Vagina (tissue), 2 donors: Measurements from ENCODE around the gene WDR12. TPM values are rescaled to one million over a fixed set of nuclear protein-coding genes. Genes with fewer than 3 reads are reported as not detected.
"Not testable (repeated sequence)": the region's sequence is repeated elsewhere in the genome, so short reads cannot be mapped to it uniquely, and the experiment has no call there.

Source experiments
- DNase-seq, 2 donors: peaks; one replicate each; pipeline ENCODE4 v3.0.0-alpha.2; 2017; ENCODE audit errors: extremely low spot score in 2 of 2
- H3K27ac ChIP-seq: fragments of 200-600 bp; sonication (generic); one replicate; pipeline ENCODE4 v1.5.1; 2019
- H3K27me3 ChIP-seq: fragments of 200-600 bp; sonication (generic); one replicate; pipeline ENCODE4 v1.5.1; 2019
- H3K36me3 ChIP-seq, 2 donors: fragments of 200-600 bp; sonication (generic); one replicate each; pipeline ENCODE4 v1.5.1; 2017 to 2019
- H3K4me1 ChIP-seq: fragments of 200-600 bp; sonication (generic); one replicate; pipeline ENCODE4 v1.5.1; 2019
- H3K4me3 ChIP-seq, 2 donors: fragments of 200-600 bp; sonication (generic); 1 replicate in 1 of 2; 2 replicates in 1 of 2; pipeline ENCODE4 v1.5.1; 2016 to 2019
- H3K9me3 ChIP-seq: fragments of 200-600 bp; sonication (generic); one replicate; pipeline ENCODE4 v1.5.1; 2019
- POLR2A ChIP-seq, 2 donors: fragments of 450-650 bp; IDR thresholded peaks; one replicate each; pipeline ENCODE4 v1.6.1; 2017; ENCODE audit warnings: antibody characterized with exemption in 2 of 2, mild to moderate bottlenecking in 2 of 2, moderate library complexity in 2 of 2
- POLR2AphosphoS5 ChIP-seq, 2 donors: sonication (generic); formaldehyde crosslinking; IDR thresholded peaks; one replicate each; pipeline ENCODE4 v1.9.0; 2017; ENCODE audit warnings: antibody characterized with exemption in 2 of 2, mild to moderate bottlenecking in 2 of 2, low read depth in 1 of 2; ENCODE audit not compliant: insufficient read depth in 1 of 2
- intact Hi-C: fragments of 100-400 bp; cut with DNase I; formaldehyde crosslinking; loops from one replicate; pipeline ENCODE4 v1.15.1; 2023
- total RNA-seq: library from RNA; depleted of rRNA; stranded (reverse); fragments of >200 nt; gene quantifications from one replicate; pipeline ENCODE4 v1.2.3, GENCODE V29; 2016
- TF ChIP-seq, protein P1 (sequence below), 3 experiments: fragments of 450-650 bp in 2 of 3; fragments of 200-600 bp in 1 of 3; sonication (generic) in 1 of 3; IDR thresholded peaks; one replicate each; pipeline ENCODE4 v1.5.1; 2017 to 2019; ENCODE audit warnings: antibody characterized with exemption in 3 of 3, mild to moderate bottlenecking in 2 of 3, moderate library complexity in 2 of 3

WDR12 gene
- total RNA-seq, 1 donor from 2014 or later = 25.5 TPM

DNA sequence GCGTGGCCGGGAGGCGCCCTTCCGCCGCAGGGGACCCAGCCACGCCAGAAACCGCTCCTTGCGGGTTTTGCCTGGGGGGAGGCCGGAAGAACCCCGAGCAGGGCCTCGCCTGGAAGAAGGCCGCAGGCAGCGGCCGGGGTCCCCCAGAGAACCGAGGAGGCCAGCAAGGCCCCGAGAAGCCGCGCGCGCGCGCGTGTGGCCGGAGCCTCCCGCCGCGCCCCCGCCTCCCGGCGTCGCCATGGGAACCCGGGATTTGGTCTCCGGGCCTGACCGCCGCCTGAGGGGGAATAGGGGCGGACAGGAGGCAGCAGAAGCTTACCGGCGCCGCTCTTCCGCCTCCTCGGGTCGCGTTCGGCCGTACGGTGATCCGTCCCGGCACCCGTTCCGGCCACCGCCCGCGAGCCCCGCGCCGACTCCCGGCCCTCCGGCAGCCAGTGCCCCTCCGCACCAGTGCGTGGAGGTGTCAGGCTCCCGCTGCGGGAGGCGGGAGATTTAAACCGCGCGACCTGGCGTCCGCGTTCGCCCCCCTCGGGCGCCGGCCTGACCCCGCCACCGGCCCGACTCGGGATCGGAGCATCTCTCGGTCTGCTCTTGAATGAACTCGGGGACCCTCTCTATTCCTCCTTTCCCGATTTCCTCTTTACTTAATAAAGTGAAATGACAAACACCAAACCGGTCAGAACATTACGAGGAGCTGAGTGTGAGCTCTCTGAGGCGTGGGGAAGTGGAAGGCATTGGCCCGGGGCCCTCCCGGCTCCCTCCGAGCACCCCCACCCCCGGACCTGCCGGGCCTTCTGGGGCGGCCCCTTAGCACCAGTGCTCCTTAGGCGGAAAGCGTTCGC, 40.0 kb downstream of the WDR12 start, which contains the start of gene ICA1L:
TSS of gene ICA1L (minus strand) at position 467 of the 842 bp plus-strand sequence. CDS start 42,757 bp downstream, outside the sequence.
- no peaks in the 10 kb centered on the region for H3K27me3 ChIP-seq
- peaks cover 14% of the 10 kb centered on the region for H3K4me1 ChIP-seq
- intact Hi-C loops = no loop called here
- peak within 1 kb of the TSS; percentile 81 for H3K27ac ChIP-seq
- H3K9me3 ChIP-seq = no peaks in the 10 kb centered on the region
- TF ChIP-seq POLR2AphosphoS5 (IDR thresholded peaks at IDR 0.05; ENCODE audit: insufficient read depth in 1 of 2, low read depth in 1 of 2) = no peak
- TF ChIP-seq, protein P1, sequence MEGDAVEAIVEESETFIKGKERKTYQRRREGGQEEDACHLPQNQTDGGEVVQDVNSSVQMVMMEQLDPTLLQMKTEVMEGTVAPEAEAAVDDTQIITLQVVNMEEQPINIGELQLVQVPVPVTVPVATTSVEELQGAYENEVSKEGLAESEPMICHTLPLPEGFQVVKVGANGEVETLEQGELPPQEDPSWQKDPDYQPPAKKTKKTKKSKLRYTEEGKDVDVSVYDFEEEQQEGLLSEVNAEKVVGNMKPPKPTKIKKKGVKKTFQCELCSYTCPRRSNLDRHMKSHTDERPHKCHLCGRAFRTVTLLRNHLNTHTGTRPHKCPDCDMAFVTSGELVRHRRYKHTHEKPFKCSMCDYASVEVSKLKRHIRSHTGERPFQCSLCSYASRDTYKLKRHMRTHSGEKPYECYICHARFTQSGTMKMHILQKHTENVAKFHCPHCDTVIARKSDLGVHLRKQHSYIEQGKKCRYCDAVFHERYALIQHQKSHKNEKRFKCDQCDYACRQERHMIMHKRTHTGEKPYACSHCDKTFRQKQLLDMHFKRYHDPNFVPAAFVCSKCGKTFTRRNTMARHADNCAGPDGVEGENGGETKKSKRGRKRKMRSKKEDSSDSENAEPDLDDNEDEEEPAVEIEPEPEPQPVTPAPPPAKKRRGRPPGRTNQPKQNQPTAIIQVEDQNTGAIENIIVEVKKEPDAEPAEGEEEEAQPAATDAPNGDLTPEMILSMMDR (IDR thresholded peaks at IDR 0.05) = no peak
- no peak for TF ChIP-seq POLR2A (IDR thresholded peaks at IDR 0.05)
- peak within 1 kb of the TSS; percentile 65 to 88 for H3K4me3 ChIP-seq
- H3K36me3 ChIP-seq = no peaks in the 10 kb centered on the region
- DNase-seq = no peak

DNA sequence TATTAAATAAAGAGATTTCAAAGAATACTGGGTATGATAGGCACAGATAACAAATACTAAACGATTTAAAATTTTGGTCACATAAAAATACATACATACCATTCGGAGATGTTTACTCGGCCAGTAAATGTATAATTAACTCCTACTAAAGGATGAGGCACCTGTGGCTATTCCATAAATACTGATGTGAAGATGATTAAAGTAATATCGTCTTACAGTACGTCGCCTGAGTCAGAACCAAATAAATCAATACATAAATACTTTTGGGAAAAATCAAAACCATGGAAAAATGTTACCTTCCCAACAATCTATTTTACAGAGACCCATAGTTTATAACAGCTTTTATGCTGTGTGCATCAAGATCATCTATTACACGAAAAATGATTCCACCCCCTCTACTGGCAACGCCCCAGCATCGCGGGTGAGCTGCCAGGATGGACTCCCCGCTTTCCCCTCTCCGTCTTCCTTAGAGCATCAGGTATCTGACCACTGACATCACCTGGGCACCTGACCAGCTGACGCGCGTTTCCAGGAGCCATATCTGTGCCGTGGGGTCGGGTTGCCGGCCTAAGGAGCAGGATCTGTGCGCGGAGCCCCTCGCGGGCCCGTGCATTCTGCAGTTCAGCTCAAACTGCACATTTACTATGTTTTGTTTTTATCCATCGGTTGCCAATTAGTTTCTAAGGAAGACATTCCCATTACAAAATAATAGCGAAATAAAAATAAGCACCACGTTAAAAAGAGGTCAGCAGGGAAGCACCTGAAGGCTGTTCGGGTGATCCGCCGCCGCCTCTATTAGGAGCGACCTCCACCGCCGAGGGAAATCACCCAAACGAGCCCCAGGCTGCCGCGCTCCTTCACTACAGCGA, 40.8 kb downstream of the WDR12 start:
- no peak for DNase-seq
- H3K9me3 ChIP-seq = no peaks in the 10 kb centered on the region
- no peaks in the 10 kb centered on the region for H3K27me3 ChIP-seq
- peaks cover 14% of the 10 kb centered on the region for H3K4me1 ChIP-seq
- TF ChIP-seq POLR2A (IDR thresholded peaks at IDR 0.05) (no peak), POLR2AphosphoS5 (IDR thresholded peaks at IDR 0.05; ENCODE audit: insufficient read depth in 1 of 2, low read depth in 1 of 2) (peak in 1 of 2 donors; percentile 43)
- TF ChIP-seq, protein P1 (IDR thresholded peaks at IDR 0.05) = peak in 1 of 3 experiments; percentile 8
- intact Hi-C loops = no loop called here
- H3K4me3 ChIP-seq = peak overlapping the region; percentile 65 to 88
- no peaks in the 10 kb centered on the region for H3K36me3 ChIP-seq
- peak overlapping the region; percentile 81 for H3K27ac ChIP-seq

DNA sequence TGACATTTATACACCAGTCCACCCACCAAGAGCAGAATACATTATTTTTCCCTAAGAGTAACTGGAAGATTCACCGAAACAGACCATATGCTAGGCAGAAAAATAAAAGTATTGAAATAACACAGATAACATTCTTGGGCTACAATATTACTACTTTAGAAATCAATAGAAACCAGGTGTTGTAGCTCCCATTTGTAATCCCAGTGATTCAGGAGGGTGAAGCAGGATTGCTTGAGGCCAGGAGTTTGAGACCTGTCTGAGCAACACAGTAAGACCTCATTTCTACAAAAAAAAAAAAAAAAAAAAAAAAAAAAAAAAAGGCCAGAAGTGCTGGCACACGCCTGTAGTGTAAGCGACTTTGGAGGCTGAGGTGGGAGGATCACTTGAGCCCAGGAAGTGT, 49.5 kb downstream of the WDR12 start:
- no peak for TF ChIP-seq POLR2A (IDR thresholded peaks at IDR 0.05)
- TF ChIP-seq POLR2AphosphoS5 (IDR thresholded peaks at IDR 0.05; ENCODE audit: insufficient read depth in 1 of 2, low read depth in 1 of 2) = no peak
- TF ChIP-seq, protein P1 (IDR thresholded peaks at IDR 0.05) = no peak
- Histone ChIP-seq H3K27ac (no peak overlapping the region), H3K4me1 (no peaks in the 10 kb centered on the region), H3K36me3 (no peaks in the 10 kb centered on the region), H3K4me3 (no peak overlapping the region), H3K9me3 (no peaks in the 10 kb centered on the region), H3K27me3 (no peaks in the 10 kb centered on the region)
- no peak for DNase-seq
- intact Hi-C loops = no loop called here

DNA sequence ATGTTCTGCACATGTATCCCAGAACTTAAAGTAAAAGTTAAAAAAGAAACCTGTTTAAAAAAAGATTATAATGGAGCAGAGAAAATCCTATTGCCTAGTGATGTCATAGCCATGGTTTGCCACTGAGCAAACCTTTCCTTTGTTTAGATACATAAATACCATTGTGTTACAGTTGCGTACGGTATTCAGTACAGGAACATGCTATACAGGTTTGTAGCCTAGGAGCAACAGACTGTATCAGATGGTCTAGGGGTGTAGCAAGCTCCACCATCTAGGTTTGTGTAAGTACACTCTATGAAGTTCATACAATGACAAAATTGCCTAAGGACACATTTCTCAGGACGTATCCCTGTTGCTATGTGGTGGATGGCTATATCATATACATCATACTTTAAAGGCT, 52.9 kb downstream of the WDR12 start:
- DNase-seq = no peak
- H3K9me3 ChIP-seq = no peaks in the 10 kb centered on the region
- no peak overlapping the region for H3K27ac ChIP-seq
- no peaks in the 10 kb centered on the region for H3K36me3 ChIP-seq
- no peak for TF ChIP-seq POLR2AphosphoS5 (IDR thresholded peaks at IDR 0.05; ENCODE audit: insufficient read depth in 1 of 2, low read depth in 1 of 2)
- TF ChIP-seq POLR2A (IDR thresholded peaks at IDR 0.05) = no peak
- TF ChIP-seq, protein P1 (IDR thresholded peaks at IDR 0.05) = no peak
- no peaks in the 10 kb centered on the region for H3K4me1 ChIP-seq
- intact Hi-C loops = no loop called here
- H3K27me3 ChIP-seq = no peaks in the 10 kb centered on the region
- H3K4me3 ChIP-seq = no peak overlapping the region

DNA sequence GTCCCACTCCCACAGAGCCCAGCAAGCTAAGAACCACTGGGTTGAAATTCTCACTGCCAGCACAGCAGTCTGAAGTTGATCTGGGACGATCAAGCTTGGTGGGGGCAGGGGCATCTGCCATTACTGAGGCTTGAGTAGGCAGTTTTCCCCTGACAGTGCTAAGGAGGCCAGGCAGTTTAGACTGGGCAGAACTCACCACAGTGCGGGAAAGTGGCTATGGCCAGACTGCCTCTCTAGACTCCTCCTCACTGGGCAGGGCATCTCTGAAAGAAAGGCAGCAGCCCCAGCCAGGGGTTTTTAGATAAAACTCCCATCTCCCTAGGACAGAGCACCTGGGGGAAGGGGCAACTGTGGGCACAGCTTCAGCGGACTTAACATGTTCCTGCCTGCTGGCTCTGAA, 62.1 kb downstream of the WDR12 start:
- not testable (repeated sequence) for H3K4me1 ChIP-seq, H3K4me3 ChIP-seq, H3K9me3 ChIP-seq

More for the DNA sequence above, 62.1 kb downstream of the WDR12 start:
- H3K27me3 ChIP-seq, H3K27ac ChIP-seq, H3K36me3 ChIP-seq, DNase-seq, intact Hi-C loops: not testable (repeated sequence)
